BLaER1 treated with 17β-estradiol and CSF1 and Interleukin-3, amounts not matched to agents 10 nM and 100 nM (cell line): ENCODE results near the gene FBXO24.

Experiments used
- H3K27ac ChIP-seq, 11 experiments: shearing (Covaris generic); formaldehyde crosslinking; 2 replicates each; pipeline ENCODE4 v1.8.1; 2022
- H3K27me3 ChIP-seq, 11 experiments: shearing (Covaris generic); formaldehyde crosslinking; 2 replicates each; pipeline ENCODE4 v1.8.1; 2022
- H3K36me3 ChIP-seq, 11 experiments: shearing (Covaris generic); formaldehyde crosslinking; 2 replicates each; pipeline ENCODE4 v1.8.1; 2022
- H3K4me1 ChIP-seq, 10 experiments: shearing (Covaris generic); formaldehyde crosslinking; 2 replicates each; pipeline ENCODE4 v1.8.1; 2022
- H3K4me2 ChIP-seq, 11 experiments: shearing (Covaris generic); formaldehyde crosslinking; 2 replicates each; pipeline ENCODE4 v1.8.1; 2022
- H3K4me3 ChIP-seq, 10 experiments: shearing (Covaris generic); formaldehyde crosslinking; 2 replicates each; pipeline ENCODE4 v1.8.1; 2022
- H3K9ac ChIP-seq, 11 experiments: shearing (Covaris generic); formaldehyde crosslinking; 2 replicates each; pipeline ENCODE4 v1.8.1; 2022
- H3K9me3 ChIP-seq, 11 experiments: shearing (Covaris generic); formaldehyde crosslinking; replicated peaks in 1 of 11; 2 replicates each; pipeline ENCODE4 v1.8.1; 2022
- H4K20me1 ChIP-seq, 11 experiments: shearing (Covaris generic); formaldehyde crosslinking; 2 replicates each; pipeline ENCODE4 v1.8.1; 2022
- Cebpa-rat ChIP-seq, 11 experiments: shearing (Covaris generic); IDR thresholded peaks; 2 replicates each; pipeline ENCODE4 v1.8.1; 2022

The FBXO24 gene

GRCh38 chr7:100568896-100569844, 17.0 kb upstream of the FBXO24 start:
- H3K4me1 ChIP-seq, result peaks cover 40 to 72% (median 58%) of the 10 kb centered on the region in 10 experiments
- peaks cover 11 to 31% (median 19%) of the 10 kb centered on the region in 11 experiments for H3K36me3 ChIP-seq
- peaks cover 26 to 48% (median 31%) of the 10 kb centered on the region in 11 experiments for H3K27me3 ChIP-seq
- H4K20me1 ChIP-seq, result peaks cover 26 to 63% (median 43%) of the 10 kb centered on the region in 11 experiments; a peak in 20 of 22 replicates
- H3K4me2 ChIP-seq, result peak overlapping the region; percentile 61 to 91 (median 77)
- no peak overlapping the region for H3K4me3 ChIP-seq
- H3K27ac ChIP-seq, result no peak overlapping the region
- H3K9me3 ChIP-seq, result no peaks in the 10 kb centered on the region
- no peak for TF ChIP-seq Cebpa-rat (IDR thresholded peaks at IDR 0.05)
- no peak overlapping the region for H3K9ac ChIP-seq

GRCh38 chr7:100570954-100571828, 14.9 kb upstream of the FBXO24 start:
- Histone ChIP-seq H3K9me3 (no peaks in the 10 kb centered on the region), H3K27ac (no peak overlapping the region), H4K20me1 (peaks cover 26 to 83% (median 56%) of the 10 kb centered on the region in 11 experiments; a peak in 21 of 22 replicates), H3K4me2 (peak overlapping the region; percentile 18 to 91 (median 77); a peak in 21 of 22 replicates), H3K4me3 (peak overlapping the region in 1 of 10 experiments; percentile 11; a peak in 1 of 20 replicates), H3K9ac (peak overlapping the region in 1 of 11 experiments; percentile 4; a peak in 1 of 22 replicates), H3K36me3 (peaks cover 31 to 49% (median 40%) of the 10 kb centered on the region in 11 experiments), H3K4me1 (peaks cover 40 to 70% (median 57%) of the 10 kb centered on the region in 10 experiments), H3K27me3 (peaks cover 26 to 50% (median 31%) of the 10 kb centered on the region in 11 experiments)
- TF ChIP-seq Cebpa-rat (IDR thresholded peaks at IDR 0.05), result no peak

GRCh38 chr7:100571829-100572116, 14.4 kb upstream of the FBXO24 start:
- Histone ChIP-seq H3K27ac (no peak overlapping the region), H3K36me3 (peaks cover 37 to 55% (median 45%) of the 10 kb centered on the region in 11 experiments), H3K9me3 (no peaks in the 10 kb centered on the region), H3K4me2 (peak overlapping the region in 5 of 11 experiments; percentile 70 to 85 (median 77); a peak in 2 of 22 replicates), H3K4me3 (no peak overlapping the region), H3K27me3 (peaks cover 26 to 50% (median 31%) of the 10 kb centered on the region in 11 experiments), H3K4me1 (peaks cover 40 to 68% (median 56%) of the 10 kb centered on the region in 10 experiments), H3K9ac (peak overlapping the region in 1 of 11 experiments; percentile 4; a peak in 1 of 22 replicates), H4K20me1 (peaks cover 26 to 86% (median 62%) of the 10 kb centered on the region in 11 experiments; a peak in 21 of 22 replicates)
- no peak for TF ChIP-seq Cebpa-rat (IDR thresholded peaks at IDR 0.05)

- Histone ChIP-seq H3K27ac (no peak overlapping the region), H3K9ac (no peak overlapping the region; a peak in 2 of 22 replicates), H4K20me1 (peaks cover 26 to 87% (median 64%) of the 10 kb centered on the region in 11 experiments; a peak in 21 of 22 replicates), H3K4me2 (peak overlapping the region in 5 of 11 experiments; percentile 6 to 85 (median 28); a peak in 8 of 22 replicates), H3K4me1 (peaks cover 36 to 62% (median 50%) of the 10 kb centered on the region in 10 experiments), H3K9me3 (no peaks in the 10 kb centered on the region), H3K4me3 (no peak overlapping the region), H3K27me3 (peaks cover 26 to 50% (median 31%) of the 10 kb centered on the region in 11 experiments), H3K36me3 (peaks cover 43 to 61% (median 51%) of the 10 kb centered on the region in 11 experiments)
- TF ChIP-seq Cebpa-rat (IDR thresholded peaks at IDR 0.05), result no peak
These were observed 13.7 kb upstream of the FBXO24 start for GRCh38 chr7:100572281-100572948.

- H3K4me3 ChIP-seq, result no peak overlapping the region
- no peak overlapping the region; a peak in 2 of 22 replicates for H3K9ac ChIP-seq
- H4K20me1 ChIP-seq, result peaks cover 26 to 94% (median 71%) of the 10 kb centered on the region in 11 experiments; a peak in 21 of 22 replicates
- peaks cover 29 to 55% (median 43%) of the 10 kb centered on the region in 10 experiments for H3K4me1 ChIP-seq
- no peaks in the 10 kb centered on the region for H3K9me3 ChIP-seq
- no peak for TF ChIP-seq Cebpa-rat (IDR thresholded peaks at IDR 0.05)
- peaks cover 50 to 68% (median 58%) of the 10 kb centered on the region in 11 experiments for H3K36me3 ChIP-seq
- H3K27me3 ChIP-seq, result peaks cover 26 to 50% (median 31%) of the 10 kb centered on the region in 11 experiments
- H3K4me2 ChIP-seq, result peak overlapping the region in 5 of 11 experiments; percentile 6 to 43 (median 28); a peak in 8 of 22 replicates
- H3K27ac ChIP-seq, result no peak overlapping the region
These were observed 13.0 kb upstream of the FBXO24 start for GRCh38 chr7:100572949-100573675.

GRCh38 chr7:100573691-100574361, 12.3 kb upstream of the FBXO24 start, which contains the start of gene SAP25:
SAP25 (minus strand) TSS chr7:100573900; CDS start chr7:100573742, 158 bp downstream.
- H3K27me3 ChIP-seq, result peaks cover 26 to 50% (median 30%) of the 10 kb centered on the region in 11 experiments
- H3K4me3 ChIP-seq, result no peak within 1 kb of the TSS
- no peaks in the 10 kb centered on the region for H3K9me3 ChIP-seq
- H3K27ac ChIP-seq, result no peak within 1 kb of the TSS
- peaks cover 58 to 75% (median 65%) of the 10 kb centered on the region in 11 experiments for H3K36me3 ChIP-seq
- peaks cover 22 to 48% (median 36%) of the 10 kb centered on the region in 10 experiments for H3K4me1 ChIP-seq
- TF ChIP-seq Cebpa-rat (IDR thresholded peaks at IDR 0.05), result no peak
- no peak within 1 kb of the TSS; a peak in 2 of 22 replicates for H3K9ac ChIP-seq
- H4K20me1 ChIP-seq, result peaks cover 26 to 97% (median 78%) of the 10 kb centered on the region in 11 experiments; a peak in 21 of 22 replicates
- peak within 1 kb of the TSS in 5 of 11 experiments; percentile 6 to 43 (median 28); a peak in 8 of 22 replicates for H3K4me2 ChIP-seq
